Stimulated activated naive CD8-positive, alpha-beta T cell treated with anti-CD3 and anti-CD28 coated beads, Interleukin-15, Interleukin-2, amounts not matched to agents 100 ng/mL and 50 ng/mL, for 24 hours (primary cell): ENCODE data around the gene CPE.

ENCODE experiments used
- H3K27ac Mint-ChIP-seq: one replicate; pipeline ENCODE4 v1.8.0; 2021; ENCODE audit warnings: mild to moderate bottlenecking, mixed read lengths
- H3K27me3 Mint-ChIP-seq: one replicate; pipeline ENCODE4 v1.8.0; 2021; ENCODE audit warnings: mixed read lengths
- H3K36me3 Mint-ChIP-seq: one replicate; pipeline ENCODE4 v1.8.0; 2021; ENCODE audit warnings: low read depth, mixed read lengths
- H3K4me1 Mint-ChIP-seq: one replicate; pipeline ENCODE4 v1.8.0; 2021; ENCODE audit warnings: low read depth, mixed read lengths
- H3K4me3 Mint-ChIP-seq: one replicate; pipeline ENCODE4 v1.8.0; 2021; ENCODE audit warnings: mild to moderate bottlenecking, mixed read lengths
- H3K9me3 Mint-ChIP-seq: one replicate; pipeline ENCODE4 v1.8.0; 2021; ENCODE audit warnings: mixed read lengths

The CPE gene

GRCh38 chr4:165404696-165405095 is 25.9 kb downstream of the CPE start:
- Mint-ChIP-seq H3K9me3 (no peaks in the 10 kb centered on the region), H3K36me3 (no peaks in the 10 kb centered on the region), H3K27ac (no peak overlapping the region), H3K27me3 (no peaks in the 10 kb centered on the region), H3K4me1 (no peaks in the 10 kb centered on the region), H3K4me3 (no peak overlapping the region)

GRCh38 chr4:165410214-165410613 is 31.4 kb downstream of the CPE start:
- Mint-ChIP-seq H3K4me1 (no peaks in the 10 kb centered on the region), H3K9me3 (no peaks in the 10 kb centered on the region), H3K27ac (no peak overlapping the region), H3K27me3 (peaks cover 12% of the 10 kb centered on the region), H3K4me3 (no peak overlapping the region), H3K36me3 (no peaks in the 10 kb centered on the region)

GRCh38 chr4:165415910-165416309 is 37.1 kb downstream of the CPE start:
- Mint-ChIP-seq H3K9me3 (no peaks in the 10 kb centered on the region), H3K4me3 (no peak overlapping the region), H3K36me3 (no peaks in the 10 kb centered on the region), H3K27me3 (peaks cover 15% of the 10 kb centered on the region), H3K27ac (no peak overlapping the region), H3K4me1 (no peaks in the 10 kb centered on the region)

- H3K4me3 Mint-ChIP-seq, result no peak overlapping the region
- H3K4me1 Mint-ChIP-seq, result no peaks in the 10 kb centered on the region
- H3K9me3 Mint-ChIP-seq, result no peaks in the 10 kb centered on the region
- H3K27ac Mint-ChIP-seq, result no peak overlapping the region
- peaks cover 9% of the 10 kb centered on the region for H3K27me3 Mint-ChIP-seq
- no peaks in the 10 kb centered on the region for H3K36me3 Mint-ChIP-seq
Observed at GRCh38 chr4:165418073-165418472, 39.3 kb downstream of the CPE start.

- Mint-ChIP-seq H3K27ac (no peak overlapping the region), H3K9me3 (no peaks in the 10 kb centered on the region), H3K27me3 (peaks cover 4% of the 10 kb centered on the region), H3K4me3 (no peak overlapping the region), H3K4me1 (peaks cover 6% of the 10 kb centered on the region), H3K36me3 (no peaks in the 10 kb centered on the region)
Observed at GRCh38 chr4:165425629-165426028, 46.8 kb downstream of the CPE start.

- Mint-ChIP-seq H3K4me1 (peaks cover 6% of the 10 kb centered on the region), H3K27me3 (peaks cover 4% of the 10 kb centered on the region), H3K9me3 (no peaks in the 10 kb centered on the region), H3K27ac (no peak overlapping the region), H3K4me3 (no peak overlapping the region), H3K36me3 (no peaks in the 10 kb centered on the region)
Observed at GRCh38 chr4:165426331-165426730, 47.5 kb downstream of the CPE start.

- Mint-ChIP-seq H3K27me3 (peaks cover 7% of the 10 kb centered on the region), H3K36me3 (no peaks in the 10 kb centered on the region), H3K4me1 (peaks cover 6% of the 10 kb centered on the region), H3K27ac (no peak overlapping the region), H3K9me3 (no peaks in the 10 kb centered on the region), H3K4me3 (no peak overlapping the region)
Observed at GRCh38 chr4:165426823-165427222, 48.0 kb downstream of the CPE start.

- no peaks in the 10 kb centered on the region for H3K36me3 Mint-ChIP-seq
- H3K9me3 Mint-ChIP-seq, result no peaks in the 10 kb centered on the region
- peaks cover 6% of the 10 kb centered on the region for H3K4me1 Mint-ChIP-seq
- no peak overlapping the region for H3K27ac Mint-ChIP-seq
- H3K4me3 Mint-ChIP-seq, result no peak overlapping the region
- H3K27me3 Mint-ChIP-seq, result peaks cover 12% of the 10 kb centered on the region
Observed at GRCh38 chr4:165428957-165429356, 50.1 kb downstream of the CPE start.

- no peaks in the 10 kb centered on the region for H3K4me1 Mint-ChIP-seq
- H3K27me3 Mint-ChIP-seq, result peaks cover 12% of the 10 kb centered on the region
- no peak overlapping the region for H3K27ac Mint-ChIP-seq
- no peaks in the 10 kb centered on the region for H3K9me3 Mint-ChIP-seq
- H3K36me3 Mint-ChIP-seq, result no peaks in the 10 kb centered on the region
- H3K4me3 Mint-ChIP-seq, result no peak overlapping the region
Observed at GRCh38 chr4:165433529-165433928, 54.7 kb downstream of the CPE start.

GRCh38 chr4:165437691-165438090 is 58.9 kb downstream of the CPE start:
- Mint-ChIP-seq H3K36me3 (no peaks in the 10 kb centered on the region), H3K9me3 (no peaks in the 10 kb centered on the region)

GRCh38 chr4:165439344-165439743 is 60.5 kb downstream of the CPE start:
- H3K9me3 Mint-ChIP-seq, result no peaks in the 10 kb centered on the region

More at GRCh38 chr4:165437691-165438090, 58.9 kb downstream of the CPE start:
- H3K4me3 Mint-ChIP-seq, result no peak overlapping the region
- H3K4me1 Mint-ChIP-seq, result no peaks in the 10 kb centered on the region
- H3K27me3 Mint-ChIP-seq, result peaks cover 10% of the 10 kb centered on the region
- H3K27ac Mint-ChIP-seq, result no peak overlapping the region

GRCh38 chr4:165439981-165440380 is 61.2 kb downstream of the CPE start:
- no peak overlapping the region for H3K4me3 Mint-ChIP-seq
- H3K27ac Mint-ChIP-seq, result no peak overlapping the region
- no peaks in the 10 kb centered on the region for H3K4me1 Mint-ChIP-seq
- H3K27me3 Mint-ChIP-seq, result peaks cover 8% of the 10 kb centered on the region
- no peaks in the 10 kb centered on the region for H3K36me3 Mint-ChIP-seq
- H3K9me3 Mint-ChIP-seq, result no peaks in the 10 kb centered on the region

More at GRCh38 chr4:165439344-165439743, 60.5 kb downstream of the CPE start:
- Mint-ChIP-seq H3K4me3 (no peak overlapping the region), H3K4me1 (no peaks in the 10 kb centered on the region), H3K27ac (no peak overlapping the region), H3K27me3 (peaks cover 8% of the 10 kb centered on the region), H3K36me3 (no peaks in the 10 kb centered on the region)

GRCh38 chr4:165440415-165441158 is 61.8 kb downstream of the CPE start:
- Mint-ChIP-seq H3K27me3 (peaks cover 8% of the 10 kb centered on the region), H3K27ac (no peak overlapping the region)

GRCh38 chr4:165443276-165443675 is 64.5 kb downstream of the CPE start:
- no peak overlapping the region for H3K4me3 Mint-ChIP-seq
- peaks cover 3% of the 10 kb centered on the region for H3K27me3 Mint-ChIP-seq
- H3K4me1 Mint-ChIP-seq, result no peaks in the 10 kb centered on the region
- H3K27ac Mint-ChIP-seq, result no peak overlapping the region
- no peaks in the 10 kb centered on the region for H3K9me3 Mint-ChIP-seq
- H3K36me3 Mint-ChIP-seq, result no peaks in the 10 kb centered on the region

More at GRCh38 chr4:165440415-165441158, 61.8 kb downstream of the CPE start:
- Mint-ChIP-seq H3K36me3 (no peaks in the 10 kb centered on the region), H3K9me3 (no peaks in the 10 kb centered on the region), H3K4me3 (no peak overlapping the region), H3K4me1 (no peaks in the 10 kb centered on the region)

- H3K9me3 Mint-ChIP-seq, result no peaks in the 10 kb centered on the region
- H3K4me1 Mint-ChIP-seq, result no peaks in the 10 kb centered on the region
- H3K36me3 Mint-ChIP-seq, result no peaks in the 10 kb centered on the region
- no peak overlapping the region for H3K27ac Mint-ChIP-seq
- H3K4me3 Mint-ChIP-seq, result no peak overlapping the region
- no peaks in the 10 kb centered on the region for H3K27me3 Mint-ChIP-seq
Observed at GRCh38 chr4:165448700-165449099, 69.9 kb downstream of the CPE start.

- Mint-ChIP-seq H3K9me3 (no peaks in the 10 kb centered on the region), H3K4me1 (peaks cover 3% of the 10 kb centered on the region), H3K27ac (no peak overlapping the region), H3K4me3 (no peak overlapping the region), H3K27me3 (no peaks in the 10 kb centered on the region), H3K36me3 (no peaks in the 10 kb centered on the region)
Observed at GRCh38 chr4:165449333-165449732, 70.5 kb downstream of the CPE start.
